SU-DHL-6 (cell line): Measurements from ENCODE around the gene TRAPPC3L.

Source experiments
- CTCF ChIP-seq: fragments of 200-600 bp; sonication (generic); IDR thresholded peaks from one replicate; pipeline ENCODE4 v1.5.1; 2017; ENCODE audit warnings: antibody characterized with exemption, mild to moderate bottlenecking, low read length, moderate library complexity; ENCODE audit not compliant: insufficient read depth, poor library complexity, severe bottlenecking
- EZH2phosphoT487 ChIP-seq: fragments of 200-600 bp; sonication (generic), shearing (Covaris generic); conservative IDR thresholded peaks from 2 replicates; pipeline ENCODE4 v1.6.1; 2018; ENCODE audit warnings: mild to moderate bottlenecking, antibody characterized with exemption, low read length, moderate library complexity, mixed read lengths

GRCh38 chr6:116562614-116563013, 17.1 kb upstream of the TRAPPC3L start:
- TF ChIP-seq CTCF (no peak), EZH2phosphoT487 (no peak)
